Adrenal gland (tissue), 5 donors: Measurements from ENCODE around the gene BSND.

Experiments
- POLR2A ChIP-seq, 2 donors: fragments of 450-650 bp; IDR thresholded peaks; one replicate each; pipeline ENCODE4 v1.6.1; 2017; ENCODE audit warnings: antibody characterized with exemption in 2 of 2, mild to moderate bottlenecking in 2 of 2, moderate library complexity in 1 of 2
- TF ChIP-seq, protein P1 (sequence below), 6 experiments: fragments of 450-650 bp in 4 of 6; fragments of 200-600 bp in 2 of 6; sonication (generic) in 1 of 6; IDR thresholded peaks; 1 replicate in 5 of 6; 2 replicates in 1 of 6; pipeline versions ENCODE4 v1.5.1 to v1.8.0; 2016 to 2021; ENCODE audit warnings: antibody characterized with exemption in 6 of 6, mild to moderate bottlenecking in 2 of 6, moderate library complexity in 1 of 6
- donor health status: DM: no; HTN: no; CAD: no.

DNA sequence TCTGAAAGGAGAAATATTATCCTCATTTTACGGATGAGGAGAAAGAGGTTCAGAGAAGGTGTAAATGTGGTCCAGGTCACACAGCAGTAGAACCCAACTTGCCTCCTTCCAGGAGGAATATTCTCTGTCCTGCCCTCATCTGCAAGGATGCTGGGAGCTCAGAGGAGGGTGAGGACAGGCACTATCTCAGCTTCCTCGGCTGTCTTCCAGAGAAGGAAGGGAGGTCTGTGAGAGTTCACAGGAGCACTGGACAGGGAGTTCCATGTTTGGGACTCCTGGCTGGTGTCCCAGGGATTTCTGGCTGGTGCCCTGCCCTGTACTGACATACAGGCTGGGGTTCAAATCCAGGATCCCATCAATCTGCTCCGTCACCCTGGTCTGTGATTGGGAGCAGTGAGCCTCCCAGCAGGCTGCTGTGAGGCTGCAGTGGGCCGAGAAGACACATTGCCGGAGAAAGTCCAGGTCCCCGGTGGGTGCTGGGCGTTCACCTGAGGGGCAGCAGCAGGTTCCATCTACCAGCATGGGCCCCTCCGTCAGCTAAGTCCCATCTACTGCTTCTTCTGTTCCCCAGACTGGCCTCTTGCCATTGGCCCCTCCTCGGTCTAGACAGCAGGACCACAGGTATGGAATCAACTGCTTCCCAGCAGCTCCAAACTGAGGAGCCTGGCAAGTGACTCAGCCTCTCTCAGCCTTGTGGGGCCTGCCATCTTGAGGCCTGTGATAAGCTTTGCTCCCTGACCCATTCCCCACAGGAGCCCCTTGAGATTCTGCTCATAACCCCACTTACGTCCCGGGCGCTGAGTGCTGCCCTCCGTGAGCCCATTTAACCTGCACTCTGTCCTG, 8.5 kb upstream of the BSND start:
- TF ChIP-seq, protein P1, sequence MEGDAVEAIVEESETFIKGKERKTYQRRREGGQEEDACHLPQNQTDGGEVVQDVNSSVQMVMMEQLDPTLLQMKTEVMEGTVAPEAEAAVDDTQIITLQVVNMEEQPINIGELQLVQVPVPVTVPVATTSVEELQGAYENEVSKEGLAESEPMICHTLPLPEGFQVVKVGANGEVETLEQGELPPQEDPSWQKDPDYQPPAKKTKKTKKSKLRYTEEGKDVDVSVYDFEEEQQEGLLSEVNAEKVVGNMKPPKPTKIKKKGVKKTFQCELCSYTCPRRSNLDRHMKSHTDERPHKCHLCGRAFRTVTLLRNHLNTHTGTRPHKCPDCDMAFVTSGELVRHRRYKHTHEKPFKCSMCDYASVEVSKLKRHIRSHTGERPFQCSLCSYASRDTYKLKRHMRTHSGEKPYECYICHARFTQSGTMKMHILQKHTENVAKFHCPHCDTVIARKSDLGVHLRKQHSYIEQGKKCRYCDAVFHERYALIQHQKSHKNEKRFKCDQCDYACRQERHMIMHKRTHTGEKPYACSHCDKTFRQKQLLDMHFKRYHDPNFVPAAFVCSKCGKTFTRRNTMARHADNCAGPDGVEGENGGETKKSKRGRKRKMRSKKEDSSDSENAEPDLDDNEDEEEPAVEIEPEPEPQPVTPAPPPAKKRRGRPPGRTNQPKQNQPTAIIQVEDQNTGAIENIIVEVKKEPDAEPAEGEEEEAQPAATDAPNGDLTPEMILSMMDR (IDR thresholded peaks at IDR 0.05): no peak
- TF ChIP-seq POLR2A (IDR thresholded peaks at IDR 0.05): no peak
